Activated CD8-positive, alpha-beta T cell treated with anti-CD3 and anti-CD28 coated beads for 36 hours (primary cell): ENCODE results near the gene LRRC27. TPM values are rescaled to one million over a fixed set of nuclear protein-coding genes. Genes with fewer than 3 reads are reported as not detected.

Source experiments
- ATAC-seq: fragments of 200-7000 bp; cut with Tn5 transposase; one replicate; pipeline ENCODE4 v1.10.0; 2021; ENCODE audit warnings: mild to moderate bottlenecking, moderate library complexity
- CTCF ChIA-PET: fragments of 350-600 bp; sonication (Branson Sonifier 250); formaldehyde crosslinking; loops from one replicate; lab custom pipeline; 2021; ENCODE audit warnings: antibody characterized with exemption; lab: Charles Lee
- POLR2A ChIA-PET: fragments of 350-600 bp; sonication (Branson Sonifier 250); formaldehyde crosslinking; loops from one replicate; lab custom pipeline; 2021; ENCODE audit warnings: antibody characterized with exemption; lab: Charles Lee
- DNase-seq: peaks from one replicate; pipeline ENCODE4 v3.0.0-alpha.2; 2020
- H3K27ac Mint-ChIP-seq: one replicate; pipeline ENCODE4 v1.8.0; 2021; ENCODE audit warnings: mild to moderate bottlenecking, mixed read lengths
- H3K27me3 Mint-ChIP-seq: one replicate; pipeline ENCODE4 v1.8.0; 2021; ENCODE audit warnings: mixed read lengths
- H3K36me3 Mint-ChIP-seq: one replicate; pipeline ENCODE4 v1.8.0; 2021; ENCODE audit warnings: low read depth, mixed read lengths
- H3K4me1 Mint-ChIP-seq: one replicate; pipeline ENCODE4 v1.8.0; 2021; ENCODE audit warnings: low read depth, mixed read lengths
- H3K4me3 Mint-ChIP-seq: one replicate; pipeline ENCODE4 v1.8.0; 2021; ENCODE audit warnings: mild to moderate bottlenecking, moderate library complexity, mixed read lengths
- H3K9me3 Mint-ChIP-seq: one replicate; pipeline ENCODE4 v1.8.0; 2021; ENCODE audit warnings: mixed read lengths
- CTCF ChIP-seq: fragments of 200-600 bp; IDR thresholded peaks from one replicate; pipeline ENCODE4 v1.8.0; 2022; ENCODE audit warnings: antibody characterized with exemption, mild to moderate bottlenecking
- intact Hi-C: fragments of 100-400 bp; cut with micrococcal nuclease; formaldehyde crosslinking; loops from one replicate; pipeline ENCODE4 v1.10.0; 2022
- total RNA-seq, 2 experiments: library from RNA; stranded (reverse); gene quantifications; one replicate each; pipeline ENCODE4 v1.2.3, GENCODE V29; 2021

Gene LRRC27
- total RNA-seq, 2 experiments from 2014 or later: 2.7 to 3.5 TPM

- Mint-ChIP-seq H3K36me3 (no peaks in the 10 kb centered on the region), H3K27me3 (no peaks in the 10 kb centered on the region), H3K4me1 (peaks cover 13% of the 10 kb centered on the region), H3K9me3 (peaks cover 7% of the 10 kb centered on the region), H3K27ac (no peak overlapping the region), H3K4me3 (no peak overlapping the region)
- TF ChIP-seq CTCF: no peak
- ATAC-seq: no peak
- intact Hi-C loops: no loop called here
- CTCF ChIA-PET: no interaction called here
- DNase-seq: no peak
- POLR2A ChIA-PET: no interaction called here
Observed at GRCh38 chr10:132390921-132391675, 59.1 kb downstream of the LRRC27 start.

- no peaks in the 10 kb centered on the region for H3K27me3 Mint-ChIP-seq
- CTCF ChIA-PET: no interaction called here
- H3K4me3 Mint-ChIP-seq: no peak overlapping the region
- POLR2A ChIA-PET: no interaction called here
- peaks cover 13% of the 10 kb centered on the region for H3K4me1 Mint-ChIP-seq
- ATAC-seq (no peak), DNase-seq (no peak)
- intact Hi-C loops: no loop called here
- no peaks in the 10 kb centered on the region for H3K36me3 Mint-ChIP-seq
- no peak overlapping the region for H3K27ac Mint-ChIP-seq
- no peak for TF ChIP-seq CTCF
- peaks cover 7% of the 10 kb centered on the region for H3K9me3 Mint-ChIP-seq
Observed at GRCh38 chr10:132391676-132392020, 59.7 kb downstream of the LRRC27 start.

DNA sequence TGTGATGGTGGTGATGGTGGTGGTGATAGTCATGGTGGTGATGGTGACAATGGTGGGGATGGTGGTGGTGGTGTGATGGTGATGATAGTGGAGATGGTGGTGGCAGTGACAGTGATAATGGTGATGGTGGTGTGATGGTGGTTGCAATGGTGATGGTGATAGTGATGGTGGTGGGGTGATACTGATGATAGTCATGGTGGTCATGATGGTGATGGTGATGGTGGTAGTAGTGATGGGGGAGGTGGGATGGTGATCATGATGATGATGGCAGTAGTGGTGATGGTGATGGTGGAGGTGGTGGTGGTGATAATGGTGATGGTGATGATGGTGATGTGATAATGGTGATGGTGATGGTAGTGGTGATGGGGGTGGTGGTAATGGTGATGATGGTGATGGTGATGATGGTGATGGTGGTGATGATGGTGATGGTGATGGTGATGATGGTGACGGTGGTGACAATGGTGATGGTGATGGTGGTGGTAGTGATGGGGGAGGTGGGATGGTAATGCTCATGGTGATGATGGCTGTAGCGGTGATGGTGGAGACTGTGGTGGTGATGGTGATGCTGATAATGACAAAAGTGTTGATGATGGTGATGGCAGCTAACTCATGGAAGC is 60.3 kb downstream of the LRRC27 start:
- ChIA-PET CTCF (interaction anchor here (1.0 kb wide), 1 partner anchor 53 kb away, joined by 3 read pairs; no protein-coding TSS in a partner anchor), POLR2A (interaction anchor here (0.7 kb wide), 1 partner anchor 55 kb away, joined by 3 read pairs; no protein-coding TSS in a partner anchor)
- ATAC-seq: no peak
- Mint-ChIP-seq H3K4me3 (no peak overlapping the region), H3K27ac (peak overlapping the region; percentile 27), H3K9me3 (peaks cover 7% of the 10 kb centered on the region), H3K27me3 (no peaks in the 10 kb centered on the region), H3K4me1 (peaks cover 13% of the 10 kb centered on the region), H3K36me3 (no peaks in the 10 kb centered on the region)
- no peak for TF ChIP-seq CTCF
- no peak for DNase-seq
- intact Hi-C loops: no loop called here

DNA sequence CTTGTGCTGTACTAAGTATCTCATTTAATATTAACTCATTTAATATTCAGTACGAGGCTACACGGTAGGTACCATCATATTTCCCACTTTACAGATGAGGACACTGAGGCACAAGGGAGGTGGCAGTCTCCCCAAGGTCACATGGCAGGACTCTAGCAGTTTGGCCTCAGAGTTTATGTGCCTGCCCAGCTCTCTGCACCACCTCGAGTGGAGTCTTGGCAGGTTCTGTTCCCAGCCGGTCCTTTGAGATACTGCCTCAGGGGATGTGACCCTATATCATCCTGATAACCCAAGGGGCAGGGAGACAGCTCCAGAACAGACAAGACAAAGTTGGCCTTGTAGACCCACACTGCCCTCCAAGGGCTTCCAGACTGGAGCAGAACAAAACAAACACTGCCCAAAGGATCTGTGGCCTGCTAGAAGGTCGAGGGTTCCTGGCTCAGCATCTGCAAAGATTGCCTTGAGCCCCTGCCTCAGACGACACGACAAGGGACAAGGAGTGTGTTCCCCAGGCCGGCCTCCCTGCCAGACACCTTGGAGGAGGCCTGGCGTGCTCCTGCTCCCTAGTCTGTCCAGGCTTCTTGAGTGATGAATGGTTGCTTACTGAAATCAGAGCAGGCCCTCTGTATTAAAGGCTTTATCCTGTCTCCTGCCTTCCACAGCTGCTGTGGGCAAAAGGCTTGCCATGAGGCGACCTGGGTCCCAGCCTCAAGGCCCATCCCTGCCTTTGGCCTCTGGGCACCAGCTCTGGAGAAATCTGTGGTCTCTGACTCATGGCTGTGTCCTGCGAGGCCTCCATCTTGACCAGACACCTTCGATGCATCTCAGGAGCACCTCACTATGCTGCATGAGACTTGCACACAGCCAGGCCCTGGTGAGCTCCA is 61.1 kb downstream of the LRRC27 start:
- no peak overlapping the region for H3K4me3 Mint-ChIP-seq
- H3K36me3 Mint-ChIP-seq: no peaks in the 10 kb centered on the region
- ATAC-seq: no peak
- H3K27ac Mint-ChIP-seq: no peak overlapping the region
- DNase-seq: no peak
- ChIA-PET CTCF (interaction anchor here (1.0 kb wide), 1 partner anchor 52 kb away, joined by 3 read pairs; no protein-coding TSS in a partner anchor), POLR2A (interaction anchor here (0.7 to 1.3 kb wide), 2 partner anchors 54 kb away, joined by 3 to 7 read pairs; no protein-coding TSS in a partner anchor)
- peaks cover 7% of the 10 kb centered on the region for H3K9me3 Mint-ChIP-seq
- intact Hi-C loops: no loop called here
- peaks cover 14% of the 10 kb centered on the region for H3K4me1 Mint-ChIP-seq
- no peaks in the 10 kb centered on the region for H3K27me3 Mint-ChIP-seq
- no peak for TF ChIP-seq CTCF
